HepG2 (cell line): ENCODE measurements around the gene INKA2. TPM values are rescaled to one million over a fixed set of nuclear protein-coding genes. Genes with fewer than 3 reads are reported as not detected.

ENCODE experiments used
- ATF4 ChIP-seq, 2 experiments: fragments of 450-650 bp in 1 of 2; sonication (generic) in 1 of 2; formaldehyde crosslinking; IDR thresholded peaks; 2 replicates each; pipeline versions ENCODE4 v1.5.0 to v1.8.0; 2020 to 2022; ENCODE audit warnings: mild to moderate bottlenecking in 1 of 2, missing genetic modification reagents in 1 of 2
- ATF7-NPFF ChIP-seq: sonication (generic); formaldehyde crosslinking; IDR thresholded peaks from 2 replicates; pipeline ENCODE4 v1.8.1; 2023; ENCODE audit warnings: mild to moderate bottlenecking, low read depth, missing genetic modification reagents, moderate library complexity
- GPBP1L1 ChIP-seq: sonication (generic); formaldehyde crosslinking; IDR thresholded peaks from 2 replicates; pipeline ENCODE4 v1.5.0; 2020; ENCODE audit warnings: mild to moderate bottlenecking, missing genetic modification reagents
- HIVEP1 ChIP-seq: sonication (generic); formaldehyde crosslinking; IDR thresholded peaks from 2 replicates; pipeline ENCODE4 v1.4.0; 2020; ENCODE audit warnings: mild to moderate bottlenecking, missing genetic modification reagents
- HMG20B ChIP-seq: conservative IDR thresholded peaks from 2 replicates; pipeline ENCODE4 v1.6.1; 2016; ENCODE audit warnings: missing genetic modification reagents, missing compliant biosample characterization
- HMGXB3 ChIP-seq: sonication (generic); formaldehyde crosslinking; IDR thresholded peaks from 2 replicates; pipeline ENCODE4 v1.4.0; 2020; ENCODE audit warnings: missing genetic modification reagents, borderline replicate concordance
- IRF9 ChIP-seq: sonication (generic); formaldehyde crosslinking; IDR thresholded peaks from 2 replicates; pipeline ENCODE4 v1.8.0; 2022; ENCODE audit warnings: missing genetic modification reagents, mild to moderate bottlenecking, borderline replicate concordance
- NCOR1 ChIP-seq: fragments of 200-600 bp; sonication (generic); IDR thresholded peaks from 2 replicates; pipeline ENCODE4 v1.7.0; 2017; ENCODE audit warnings: antibody characterized with exemption, low read length, borderline replicate concordance
- TBX3 ChIP-seq: fragments of 450-650 bp; IDR thresholded peaks from 2 replicates; pipeline ENCODE4 v1.6.1; 2017; ENCODE audit warnings: antibody characterized with exemption, mild to moderate bottlenecking, inconsistent platforms, borderline replicate concordance
- ZNF101 ChIP-seq: sonication (generic); formaldehyde crosslinking; IDR thresholded peaks from 2 replicates; pipeline ENCODE4 v1.4.0; 2020; ENCODE audit warnings: mild to moderate bottlenecking, low read depth, missing genetic modification reagents, borderline replicate concordance
- ZNF280B ChIP-seq: sonication (generic); formaldehyde crosslinking; IDR thresholded peaks from 2 replicates; pipeline ENCODE4 v1.5.0; 2020; ENCODE audit warnings: missing genetic modification reagents, mild to moderate bottlenecking, borderline replicate concordance
- ZNF296 ChIP-seq: sonication (generic); formaldehyde crosslinking; conservative IDR thresholded peaks from 2 replicates; pipeline ENCODE4 v1.5.0; 2020; ENCODE audit warnings: mild to moderate bottlenecking, missing genetic modification reagents
- ZNF430 ChIP-seq: sonication (generic); formaldehyde crosslinking; IDR thresholded peaks from 2 replicates; pipeline ENCODE4 v1.9.0; 2021; ENCODE audit warnings: mild to moderate bottlenecking, missing genetic modification reagents
- ZNF567 ChIP-seq: sonication (generic); formaldehyde crosslinking; IDR thresholded peaks from 2 replicates; pipeline ENCODE4 v1.8.1; 2023; ENCODE audit warnings: mild to moderate bottlenecking, missing genetic modification reagents, borderline replicate concordance
- ZNF615 ChIP-seq: sonication (generic); formaldehyde crosslinking; IDR thresholded peaks from 2 replicates; pipeline ENCODE4 v1.5.0; 2020; ENCODE audit warnings: mild to moderate bottlenecking, missing genetic modification reagents, borderline replicate concordance
- ZSCAN21 ChIP-seq: sonication (generic); formaldehyde crosslinking; IDR thresholded peaks from 2 replicates; pipeline ENCODE4 v1.8.0; 2022; ENCODE audit warnings: mild to moderate bottlenecking, missing genetic modification reagents, moderate library complexity, borderline replicate concordance
- polyA plus RNA-seq, 8 experiments: library from polyadenylated mRNA; depleted of rRNA in 3 of 8; stranded (reverse) in 7 of 8; unstranded in 1 of 8; fragments of >200 nt; fragmentation: Illumina TruSeq in 4 of 8; extraction: Trizol in 4 of 8; gene quantifications; 2 replicates each; pipeline versions ENCODE4 v1.2.1 to v1.2.3, GENCODE V29; 2011 to 2016; ENCODE audit warnings: low read depth in 4 of 8, missing spikeins in 1 of 8, mixed read lengths in 1 of 8; ENCODE audit not compliant: insufficient read depth in 1 of 8
- total RNA-seq, 5 experiments: library from RNA; depleted of rRNA; stranded (reverse); fragments of >200 nt; fragmentation: Illumina TruSeq; extraction: Trizol; gene quantifications; 2 replicates each; pipeline ENCODE4 v1.2.3, GENCODE V29; 2016; ENCODE audit warnings: low read depth in 1 of 5

INKA2 gene
- total and polyA plus RNA-seq, 2 of the 13 experiments (the other 11 are each of a cell fraction or from before 2014, with no cell fraction given) = 2.6 to 4.6 TPM

- TF ChIP-seq TBX3 (peak; percentile 80; the same call in 1 of the 2 replicates), ZNF280B (CRISPR knock-in tag) (no peak; the same call in 1 of the 2 replicates), HMGXB3 (CRISPR knock-in tag) (no peak), ATF7-NPFF (CRISPR knock-in tag) (peak; percentile 31), ZNF430 (CRISPR knock-in tag) (peak; percentile 47; the same call in 1 of the 2 replicates), IRF9 (CRISPR knock-in tag) (peak; percentile 60), HIVEP1 (CRISPR knock-in tag) (0 out of 2 replicates have a peak, but pooled peaks have one; percentile 17), ZNF101 (CRISPR knock-in tag) (0 out of 2 replicates have a peak, but pooled peaks have one; percentile 35), GPBP1L1 (no peak), ZNF296 (CRISPR knock-in tag) (no peak), ATF4 (CRISPR knock-in tag; IDR thresholded peaks at IDR 0.05) (peak in 1 of 2 experiments; percentile 76; a peak in 1 of 4 replicates), HMG20B (0 out of 2 replicates have a peak, but pooled peaks have one; percentile 47), ZSCAN21 (CRISPR knock-in tag) (peak; percentile 83), NCOR1 (peak; percentile 22; the same call in 1 of the 2 replicates), ZNF567 (CRISPR knock-in tag) (no peak; the same call in 1 of the 2 replicates), ZNF615 (CRISPR knock-in tag) (no peak)
These were observed 16.3 kb upstream of the INKA2 start, which contains the start of gene DDX20 (continued) for GRCh38 chr1:111755331-111756123.
